T-helper 2 cell treated with Interferon-gamma antibody and Interleukin-4, amounts not matched to agents 100 ng/mL and 5 ng/mL, for 36 hours (primary cell): Measurements from ENCODE around the gene ZMYND15. TPM values are rescaled to one million over a fixed set of nuclear protein-coding genes. Genes with fewer than 3 reads are reported as not detected.

Experiments used
- intact Hi-C: fragments of 100-400 bp; cut with micrococcal nuclease; formaldehyde crosslinking; loops from one replicate; pipeline ENCODE4 v1.15.1; 2023
- total RNA-seq: library from RNA; stranded (reverse); gene quantifications from 2 replicates; pipeline ENCODE4 v1.2.3, GENCODE V29; 2022

The ZMYND15 gene
- total RNA-seq, 1 donor from 2014 or later = 0.09 TPM

GRCh38 chr17:4714340-4715062 is 25.1 kb upstream of the ZMYND15 start:
- intact Hi-C loops = loop anchor here (5.0 to 10.0 kb wide), 4 partner anchors 123 to 273 kb away; partner anchors contain the start of genes CAMTA2, CHRNE and GGT6

- intact Hi-C loops = loop anchor here (10.0 kb wide), 1 partner anchor 150 kb away; the partner anchor contains the start of gene GGT6
These were observed 24.4 kb upstream of the ZMYND15 start for GRCh38 chr17:4715063-4715744.

- intact Hi-C loops = loop anchor here (10.0 kb wide), 1 partner anchor 151 kb away; the partner anchor contains the start of gene GGT6
These were observed 23.6 kb upstream of the ZMYND15 start for GRCh38 chr17:4716081-4716480.

GRCh38 chr17:4717791-4718190 is 21.8 kb upstream of the ZMYND15 start:
- intact Hi-C loops = loop anchor here (10.0 kb wide), 1 partner anchor 153 kb away; the partner anchor contains the start of gene GGT6

GRCh38 chr17:4718276-4718675 is 21.4 kb upstream of the ZMYND15 start:
- intact Hi-C loops = loop anchor here (10.0 kb wide), 1 partner anchor 153 kb away; the partner anchor contains the start of gene GGT6

GRCh38 chr17:4719146-4719545 is 20.5 kb upstream of the ZMYND15 start:
- intact Hi-C loops = loop anchor here (10.0 kb wide), 1 partner anchor 154 kb away; the partner anchor contains the start of gene GGT6

GRCh38 chr17:4719684-4720221 is 19.9 kb upstream of the ZMYND15 start:
- intact Hi-C loops = loop anchor here (10.0 kb wide), 1 partner anchor 155 kb away; the partner anchor contains the start of gene GGT6

- intact Hi-C loops = no loop called here
These were observed 18.8 kb upstream of the ZMYND15 start for GRCh38 chr17:4720787-4721186.

- intact Hi-C loops = no loop called here
These were observed 18.2 kb upstream of the ZMYND15 start for GRCh38 chr17:4721203-4722135.

- intact Hi-C loops = no loop called here
These were observed 16.9 kb upstream of the ZMYND15 start for GRCh38 chr17:4722678-4723240.

GRCh38 chr17:4724650-4725049 is 15.0 kb upstream of the ZMYND15 start:
- intact Hi-C loops = no loop called here

- intact Hi-C loops = no loop called here
These were observed 13.9 kb upstream of the ZMYND15 start for GRCh38 chr17:4725646-4726310.

GRCh38 chr17:4728124-4728523 is 11.5 kb upstream of the ZMYND15 start:
- intact Hi-C loops = no loop called here

GRCh38 chr17:4733073-4733531 is 6.5 kb upstream of the ZMYND15 start:
- intact Hi-C loops = no loop called here

GRCh38 chr17:4734857-4735475 is 4.7 kb upstream of the ZMYND15 start:
- intact Hi-C loops = no loop called here

GRCh38 chr17:4735876-4736651 is 3.6 kb upstream of the ZMYND15 start:
- intact Hi-C loops = no loop called here

GRCh38 chr17:4738136-4739121 is 1.2 kb upstream of the ZMYND15 start:
- intact Hi-C loops = no loop called here

- intact Hi-C loops = no loop called here
These were observed 355 bp downstream of the ZMYND15 start for GRCh38 chr17:4740025-4740351.
